HepG2 (cell line): Measurements from ENCODE around the gene PSMB1. TPM values are rescaled to one million over a fixed set of nuclear protein-coding genes. Genes with fewer than 3 reads are reported as not detected.

ENCODE experiments used
- ATAC-seq: fragments of 200-7000 bp; cut with Tn5 transposase; 3 replicates; pipeline ENCODE4 v1.9.1; 2020; ENCODE audit warnings: mild to moderate bottlenecking, moderate library complexity
- BruUV-seq: library from RNA; stranded (reverse); fragments of 400-500 nt; replicated peaks from 2 replicates; lab custom pipeline; 2021; lab: Mats Ljungman, UMichigan
- CTCF ChIA-PET: fragments of 300-600 bp; formaldehyde crosslinking; extraction: SDS; loops from one replicate; lab custom pipeline; 2021; ENCODE audit warnings: low total read pairs, inconsistent platforms, low intra/inter-chr PET ratio; lab: Yijun Ruan, JAX
- POLR2A ChIA-PET: fragments of 350-600 bp; sonication (Branson Sonifier 250); formaldehyde crosslinking; loops from one replicate; lab custom pipeline; 2020; ENCODE audit warnings: antibody characterized with exemption, inconsistent platforms; lab: Yijun Ruan, JAX
- DNase-seq: peaks from one replicate; pipeline ENCODE4 v3.0.0-alpha.2; 2015; ENCODE audit warnings: low spot score
- FAIRE-seq: peaks from 3 replicates; lab custom pipeline; 2011; peaks lifted over from hg19 to GRCh38; lab: Jason Lieb, UNC
- H2AFZ ChIP-seq: one replicate; pipeline ENCODE4 v1.6.1; 2011; ENCODE audit warnings: low read length, inconsistent platforms
- H3K27ac ChIP-seq: fragments of 300-600 bp; 3 replicates; pipeline ENCODE4 v1.8.0; 2011; ENCODE audit warnings: mixed run types, mild to moderate bottlenecking, mixed read lengths, low read length, inconsistent platforms; ENCODE audit not compliant: insufficient read depth; ENCODE audit errors: extremely low read length
- H3K27me3 ChIP-seq, 2 experiments: fragments of 200-600 bp in 1 of 2; 2 replicates in 1 of 2; 3 replicates in 1 of 2; pipeline versions ENCODE4 v1.6.0 to v1.8.0; 2011; ENCODE audit warnings: low read length in 2 of 2, mild to moderate bottlenecking in 2 of 2, moderate library complexity in 2 of 2, inconsistent platforms in 1 of 2; ENCODE audit not compliant: insufficient read depth in 2 of 2, control insufficient read depth in 1 of 2
- H3K36me3 ChIP-seq, 2 experiments: fragments of 200-600 bp in 1 of 2; replicated peaks in 1 of 2; 2 replicates in 1 of 2; 3 replicates in 1 of 2; pipeline versions ENCODE4 v1.5.1 to v1.8.0; 2011; ENCODE audit warnings: low read length in 2 of 2, inconsistent platforms in 1 of 2; ENCODE audit not compliant: insufficient read depth in 2 of 2, control insufficient read depth in 1 of 2
- H3K4me1 ChIP-seq: 2 replicates; pipeline ENCODE4 v1.5.1; 2012; ENCODE audit warnings: low read length, inconsistent platforms; ENCODE audit not compliant: insufficient read depth
- H3K4me2 ChIP-seq: 2 replicates; pipeline ENCODE4 v1.6.0; 2011; ENCODE audit warnings: low read depth, low read length, inconsistent platforms
- H3K4me3 ChIP-seq, 3 experiments: fragments of 200-600 bp in 1 of 3; sonication (generic), shearing (Covaris generic) in 1 of 3; replicated peaks in 1 of 3; 2 replicates each; pipeline ENCODE4 v1.5.1; 2011 to 2016; ENCODE audit warnings: low read length in 3 of 3, inconsistent platforms in 2 of 3, low read depth in 2 of 3, mild to moderate bottlenecking in 2 of 3, control low read depth in 1 of 3, mixed read lengths in 1 of 3; ENCODE audit not compliant: insufficient read depth in 1 of 3
- H3K79me2 ChIP-seq: one replicate; pipeline ENCODE4 v1.6.1; 2011; ENCODE audit warnings: low read length, inconsistent platforms; ENCODE audit not compliant: insufficient read depth
- H3K9ac ChIP-seq: 2 replicates; pipeline ENCODE4 v1.6.0; 2011; ENCODE audit warnings: mild to moderate bottlenecking, low read depth, low read length, inconsistent platforms; ENCODE audit not compliant: insufficient read depth
- H3K9me3 ChIP-seq: 2 replicates; pipeline ENCODE4 v1.5.1; 2012; ENCODE audit warnings: mild to moderate bottlenecking, low read length
- H4K20me1 ChIP-seq: 2 replicates; pipeline ENCODE4 v1.6.0; 2011; ENCODE audit warnings: inconsistent platforms, mild to moderate bottlenecking, low read length, moderate library complexity; ENCODE audit not compliant: insufficient read depth
- AKNA ChIP-seq: sonication (generic); formaldehyde crosslinking; IDR thresholded peaks from 2 replicates; pipeline ENCODE4 v1.4.0; 2020; ENCODE audit warnings: missing genetic modification reagents, borderline replicate concordance
- ATM ChIP-seq: fragments of 450-650 bp; IDR thresholded peaks from 2 replicates; pipeline ENCODE4 v1.7.1; 2017; ENCODE audit warnings: mild to moderate bottlenecking, borderline replicate concordance
- CREBL2 ChIP-seq: sonication (generic); formaldehyde crosslinking; IDR thresholded peaks from 2 replicates; pipeline ENCODE4 v1.8.1; 2023; ENCODE audit warnings: missing genetic modification reagents, mild to moderate bottlenecking, borderline replicate concordance
- JUNB ChIP-seq: sonication (generic); formaldehyde crosslinking; IDR thresholded peaks from 2 replicates; pipeline ENCODE4 v1.8.0; 2022; ENCODE audit warnings: missing genetic modification reagents, mild to moderate bottlenecking, borderline replicate concordance
- LBX2 ChIP-seq: sonication (generic); formaldehyde crosslinking; IDR thresholded peaks from 2 replicates; pipeline ENCODE4 v1.5.0; 2020; ENCODE audit warnings: missing genetic modification reagents, mild to moderate bottlenecking, borderline replicate concordance
- PBX2 ChIP-seq: IDR thresholded peaks from 2 replicates; pipeline ENCODE4 v1.6.1; 2016; ENCODE audit warnings: control low read depth
- TCF7 ChIP-seq: sonication (generic); IDR thresholded peaks from 2 replicates; pipeline ENCODE4 v1.6.1; 2016; ENCODE audit warnings: antibody characterized with exemption, low read depth
- ZNF17 ChIP-seq: sonication (generic); formaldehyde crosslinking; IDR thresholded peaks from 2 replicates; pipeline ENCODE4 v1.5.0; 2020; ENCODE audit warnings: mild to moderate bottlenecking, missing genetic modification reagents
- ZNF382 ChIP-seq: sonication (generic); formaldehyde crosslinking; IDR thresholded peaks from 2 replicates; pipeline ENCODE4 v1.5.0; 2020; ENCODE audit warnings: missing genetic modification reagents, mild to moderate bottlenecking, borderline replicate concordance
- ZNF496 ChIP-seq: sonication (generic); formaldehyde crosslinking; IDR thresholded peaks from 2 replicates; pipeline ENCODE4 v1.8.1; 2023; ENCODE audit warnings: mild to moderate bottlenecking, moderate library complexity, missing genetic modification reagents; ENCODE audit not compliant: insufficient replicate concordance
- ZNF776 ChIP-seq: sonication (generic); formaldehyde crosslinking; IDR thresholded peaks from 2 replicates; pipeline ENCODE4 v1.4.0; 2020; ENCODE audit warnings: mild to moderate bottlenecking, missing genetic modification reagents
- WGBS: methylation state at CpG from one replicate; pipeline ENCODE4 v1.1.6; 2017; ENCODE audit warnings: low lambda C conversion rate; 5-methylcytosine and 5-hydroxymethylcytosine counted together
- in situ Hi-C: cut with HindIII; loops from 2 replicates; pipeline ENCODE4 v1.10.0; 2017; ENCODE audit warnings: low pct_unique_long_range_greater_than_20kb; ENCODE audit not compliant: extremely low pct_ligation_motif_present
- intact Hi-C: fragments of 100-400 bp; cut with micrococcal nuclease; formaldehyde crosslinking; loops from one replicate; pipeline ENCODE4 v1.10.0; 2022; ENCODE audit not compliant: unreplicated experiment
- polyA plus RNA-seq, 8 experiments: library from polyadenylated mRNA; depleted of rRNA in 3 of 8; stranded (reverse) in 7 of 8; unstranded in 1 of 8; fragments of >200 nt; fragmentation: Illumina TruSeq in 4 of 8; extraction: Trizol in 4 of 8; gene quantifications; 2 replicates each; pipeline versions ENCODE4 v1.2.1 to v1.2.3, GENCODE V29; 2011 to 2016; ENCODE audit warnings: low read depth in 4 of 8, missing spikeins in 1 of 8, mixed read lengths in 1 of 8; ENCODE audit not compliant: insufficient read depth in 1 of 8
- total RNA-seq, 5 experiments: library from RNA; depleted of rRNA; stranded (reverse); fragments of >200 nt; fragmentation: Illumina TruSeq; extraction: Trizol; gene quantifications; 2 replicates each; pipeline ENCODE4 v1.2.3, GENCODE V29; 2016; ENCODE audit warnings: low read depth in 1 of 5

Gene PSMB1
- total and polyA plus RNA-seq, 2 of the 13 experiments (the other 11 are each of a cell fraction or from before 2014, with no cell fraction given), result 528 to 592 TPM

GRCh38 chr6:170564936-170565530 lies 11.9 kb upstream of the PSMB1 start (continued):
- TF ChIP-seq AKNA (CRISPR knock-in tag) (no peak), PBX2 (CRISPR knock-in tag) (no peak), ZNF17 (CRISPR knock-in tag) (no peak), JUNB (no peak), TCF7 (no peak)

- ChIA-PET POLR2A (no interaction called here), CTCF (no interaction called here)
- H3K4me3 ChIP-seq, result no peak overlapping the region
- H3K4me2 ChIP-seq, result no peak overlapping the region
- H3K9ac ChIP-seq, result no peak overlapping the region
- no TSS peak for BruUV-seq
- no peak overlapping the region for H3K27ac ChIP-seq
- no peak overlapping the region for H2AFZ ChIP-seq
- FAIRE-seq, result no peak
- WGBS, result 97% methylated on average over 4 of the region's 4 CpGs
- in situ Hi-C loops, result no loop called here
- H3K27me3 ChIP-seq, result no peaks in the 10 kb centered on the region
- H3K4me1 ChIP-seq, result peaks cover 9% of the 10 kb centered on the region
- ATAC-seq, result no peak
- H4K20me1 ChIP-seq, result no peaks in the 10 kb centered on the region
- H3K36me3 ChIP-seq, result peaks cover 15 to 66% of the 10 kb centered on the region in 2 experiments; a peak in 4 of 5 replicates
- H3K9me3 ChIP-seq, result no peaks in the 10 kb centered on the region
- peaks cover 19% of the 10 kb centered on the region for H3K79me2 ChIP-seq
- no peak for DNase-seq
- intact Hi-C loops, result no loop called here
- TF ChIP-seq CREBL2 (no peak), ZNF776 (CRISPR knock-in tag) (no peak), LBX2 (no peak), ATM (no peak), ZNF496 (no peak), ZNF382 (no peak)
Observed at GRCh38 chr6:170561555-170561954, 8.4 kb upstream of the PSMB1 start.
